K562 (cell line): Measurements from ENCODE around the gene TMEM151A. TPM values are rescaled to one million over a fixed set of nuclear protein-coding genes. Genes with fewer than 3 reads are reported as not detected.

ENCODE experiments used
- ARID3A ChIP-seq: IDR thresholded peaks from 2 replicates; pipeline ENCODE4 v1.6.1; 2012; ENCODE audit warnings: low read depth, low read length, improper control_type of control experiment, borderline replicate concordance
- ATF4 ChIP-seq: fragments of 450-650 bp; formaldehyde crosslinking; IDR thresholded peaks from 2 replicates; pipeline ENCODE4 v1.4.0; 2022; ENCODE audit warnings: mild to moderate bottlenecking, moderate library complexity
- BCL6 ChIP-seq: fragments of 250-450 bp; sonication (Bioruptor Pico); IDR thresholded peaks from 2 replicates; pipeline ENCODE4 v1.4.0; 2020
- BRD9 ChIP-seq: fragments of 450-650 bp; IDR thresholded peaks from 2 replicates; pipeline ENCODE4 v1.6.1; 2018; ENCODE audit warnings: low read depth; ENCODE audit not compliant: partially characterized antibody
- BRF1 ChIP-seq: IDR thresholded peaks from 3 replicates; pipeline ENCODE4 v1.6.1; 2011; ENCODE audit warnings: borderline replicate concordance, mild to moderate bottlenecking; ENCODE audit not compliant: insufficient read length; ENCODE audit errors: extremely low read depth
- ERF ChIP-seq: fragments of 450-650 bp; formaldehyde crosslinking; IDR thresholded peaks from 2 replicates; pipeline ENCODE4 v1.4.0; 2020; ENCODE audit warnings: mild to moderate bottlenecking, mixed read lengths
- FOXM1 ChIP-seq, 2 experiments: fragments of 450-650 bp in 1 of 2; sonication (generic) in 1 of 2; formaldehyde crosslinking in 1 of 2; IDR thresholded peaks; 2 replicates each; pipeline versions ENCODE4 v1.6.1 to v1.9.0; 2017 to 2022; ENCODE audit warnings: low read depth in 2 of 2, mild to moderate bottlenecking in 2 of 2, missing genetic modification reagents in 1 of 2, moderate library complexity in 1 of 2
- IFI16 ChIP-seq: fragments of 250-450 bp; sonication (Bioruptor Pico); IDR thresholded peaks from 2 replicates; pipeline ENCODE4 v2.1.2; 2022; ENCODE audit warnings: mild to moderate bottlenecking, inconsistent platforms
- ILK ChIP-seq: fragments of 450-650 bp; IDR thresholded peaks from 2 replicates; pipeline ENCODE4 v1.6.1; 2016; ENCODE audit warnings: missing genetic modification characterization, low read depth, mild to moderate bottlenecking, missing compliant biosample characterization, moderate library complexity, borderline replicate concordance
- IRF9 ChIP-seq: fragments of 450-650 bp; IDR thresholded peaks from 2 replicates; pipeline ENCODE4 v1.6.1; 2016; ENCODE audit warnings: missing biosample characterization, missing genetic modification characterization
- KLF13 ChIP-seq: fragments of 450-650 bp; IDR thresholded peaks from 2 replicates; pipeline ENCODE4 v1.6.1; 2016; ENCODE audit warnings: missing genetic modification characterization, low read depth, mild to moderate bottlenecking, missing compliant biosample characterization, moderate library complexity, borderline replicate concordance
- MTF1 ChIP-seq: fragments of 250-450 bp; sonication (Bioruptor Pico); IDR thresholded peaks from 2 replicates; pipeline ENCODE4 v1.9.0; 2021; ENCODE audit warnings: moderate library complexity, mild to moderate bottlenecking, inconsistent platforms, borderline replicate concordance
- POLR2A ChIP-seq: fragments of 450-650 bp; conservative IDR thresholded peaks from 2 replicates; pipeline ENCODE4 v1.6.1; 2016
- PTTG1 ChIP-seq: fragments of 450-650 bp; IDR thresholded peaks from 2 replicates; pipeline ENCODE4 v1.6.1; 2016; ENCODE audit warnings: low read depth, mild to moderate bottlenecking, missing genetic modification characterization, missing compliant biosample characterization
- ZBTB12 ChIP-seq: fragments of 250-450 bp; sonication (Bioruptor Pico); IDR thresholded peaks from 2 replicates; pipeline ENCODE4 v1.4.0; 2020
- ZNF217 ChIP-seq: sonication (generic); formaldehyde crosslinking; IDR thresholded peaks from 2 replicates; pipeline ENCODE4 v1.8.0; 2022; ENCODE audit warnings: mild to moderate bottlenecking, missing genetic modification reagents
- ZNF239 ChIP-seq: fragments of 250-450 bp; sonication (Bioruptor Pico); IDR thresholded peaks from 2 replicates; pipeline ENCODE4 v1.4.0; 2020; ENCODE audit warnings: mild to moderate bottlenecking
- ZNF668 ChIP-seq: fragments of 250-450 bp; sonication (Bioruptor Pico); IDR thresholded peaks from 2 replicates; pipeline ENCODE4 v1.8.0; 2022; ENCODE audit warnings: mild to moderate bottlenecking, inconsistent platforms
- ZNF766 ChIP-seq: fragments of 200-800 bp; sonication (Bioruptor generic); conservative IDR thresholded peaks from 2 replicates; pipeline ENCODE4 v1.6.1; 2016; ENCODE audit warnings: missing genetic modification characterization, missing compliant biosample characterization
- polyA plus RNA-seq, 8 experiments: library from polyadenylated mRNA; depleted of rRNA in 4 of 8; stranded (reverse) in 5 of 8; unstranded in 3 of 8; fragments of >200 nt; fragmentation: Nextera tagmentation in 2 of 8; fragmentation: Illumina TruSeq in 1 of 8; extraction: Ambion mirVana in 2 of 8; extraction: Trizol in 1 of 8; gene quantifications; 2 replicates each; pipeline versions ENCODE4 v1.2.1 to v1.2.3, GENCODE V29; 2011 to 2014; ENCODE audit warnings: inconsistent platforms in 1 of 8, missing spikeins in 1 of 8
- total RNA-seq, 7 experiments: library from RNA; depleted of rRNA in 6 of 7; stranded (reverse); fragments of >200 nt in 6 of 7; fragmentation: Illumina TruSeq in 2 of 7; extraction: Trizol in 2 of 7; gene quantifications; 2 replicates each; pipeline versions ENCODE4 v1.2.1 to v1.2.3, GENCODE V29; 2011 to 2021; ENCODE audit warnings: low replicate concordance in 1 of 7
- TF ChIP-seq, protein P1 (sequence below): fragments of 450-650 bp; IDR thresholded peaks from 2 replicates; pipeline ENCODE4 v1.7.1; 2018; ENCODE audit warnings: mild to moderate bottlenecking, low read depth; ENCODE audit not compliant: partially characterized antibody

Gene TMEM151A
- total and polyA plus RNA-seq, 9 of the 15 experiments (the other 6 are each of a cell fraction or from before 2014, with no cell fraction given): not detected

GRCh38 chr11:66289548-66290329, 2.0 kb upstream of the TMEM151A start (continued):
- TF ChIP-seq IRF9 (tag) (0 out of 2 replicates have a peak, but pooled peaks have one; percentile 46), ZNF668 (CRISPR knock-in tag) (no peak), FOXM1 (IDR thresholded peaks at IDR 0.05; ENCODE audit: low read depth) (no peak), FOXM1 (CRISPR knock-in tag; IDR thresholded peaks at IDR 0.05; ENCODE audit: low read depth) (0 out of 2 replicates have a peak, but pooled peaks have one; percentile 49), ERF (CRISPR knock-in tag) (no peak), ATF4 (CRISPR knock-in tag) (no peak), BCL6 (CRISPR knock-in tag) (no peak), MTF1 (CRISPR knock-in tag) (no peak), BRD9 (no peak), PTTG1 (no peak), IFI16 (CRISPR knock-in tag) (no peak), KLF13 (tag) (no peak), ZBTB12 (no peak), BRF1 (no peak), ZNF239 (CRISPR knock-in tag) (no peak), ARID3A (no peak), ZNF766 (CRISPR knock-in tag) (no peak; the same call in 1 of the 2 replicates), ILK (no peak), POLR2A (no peak), ZNF217 (no peak)
- TF ChIP-seq, protein P1, sequence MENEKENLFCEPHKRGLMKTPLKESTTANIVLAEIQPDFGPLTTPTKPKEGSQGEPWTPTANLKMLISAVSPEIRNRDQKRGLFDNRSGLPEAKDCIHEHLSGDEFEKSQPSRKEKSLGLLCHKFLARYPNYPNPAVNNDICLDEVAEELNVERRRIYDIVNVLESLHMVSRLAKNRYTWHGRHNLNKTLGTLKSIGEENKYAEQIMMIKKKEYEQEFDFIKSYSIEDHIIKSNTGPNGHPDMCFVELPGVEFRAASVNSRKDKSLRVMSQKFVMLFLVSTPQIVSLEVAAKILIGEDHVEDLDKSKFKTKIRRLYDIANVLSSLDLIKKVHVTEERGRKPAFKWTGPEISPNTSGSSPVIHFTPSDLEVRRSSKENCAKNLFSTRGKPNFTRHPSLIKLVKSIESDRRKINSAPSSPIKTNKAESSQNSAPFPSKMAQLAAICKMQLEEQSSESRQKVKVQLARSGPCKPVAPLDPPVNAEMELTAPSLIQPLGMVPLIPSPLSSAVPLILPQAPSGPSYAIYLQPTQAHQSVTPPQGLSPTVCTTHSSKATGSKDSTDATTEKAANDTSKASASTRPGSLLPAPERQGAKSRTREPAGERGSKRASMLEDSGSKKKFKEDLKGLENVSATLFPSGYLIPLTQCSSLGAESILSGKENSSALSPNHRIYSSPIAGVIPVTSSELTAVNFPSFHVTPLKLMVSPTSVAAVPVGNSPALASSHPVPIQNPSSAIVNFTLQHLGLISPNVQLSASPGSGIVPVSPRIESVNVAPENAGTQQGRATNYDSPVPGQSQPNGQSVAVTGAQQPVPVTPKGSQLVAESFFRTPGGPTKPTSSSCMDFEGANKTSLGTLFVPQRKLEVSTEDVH: peak; percentile 51
